Keratinocyte (primary cell): ENCODE results near the gene ATG10. TPM values are rescaled to one million over a fixed set of nuclear protein-coding genes. Genes with fewer than 3 reads are reported as not detected.

Experiments
- DNase-seq: peaks from one replicate; pipeline ENCODE4 v3.0.0-alpha.2; 2011; ENCODE audit warnings: low read depth, missing footprints, low spot score
- FAIRE-seq: peaks from 2 replicates; lab custom pipeline; 2011; peaks lifted over from hg19 to GRCh38; lab: Jason Lieb, UNC
- H2AFZ ChIP-seq: 2 replicates; pipeline ENCODE4 v1.6.0; 2012; ENCODE audit warnings: low read length, control low read depth, inconsistent platforms; ENCODE audit not compliant: control insufficient read depth
- H3K27ac ChIP-seq: 2 replicates; pipeline ENCODE4 v1.5.1; 2011; ENCODE audit warnings: low read length; ENCODE audit not compliant: control insufficient read depth, insufficient read depth
- H3K27me3 ChIP-seq: 3 replicates; pipeline ENCODE4 v1.6.0; 2011; ENCODE audit warnings: low read length; ENCODE audit not compliant: control insufficient read depth, insufficient read depth; ENCODE audit errors: extremely low read depth
- H3K36me3 ChIP-seq, 2 experiments: 2 replicates in 1 of 2; 3 replicates in 1 of 2; pipeline ENCODE4 v1.5.1; 2011; ENCODE audit warnings: low read length in 2 of 2, mild to moderate bottlenecking in 1 of 2; ENCODE audit not compliant: control insufficient read depth in 2 of 2, insufficient read depth in 2 of 2; ENCODE audit errors: extremely low read depth in 1 of 2
- H3K4me1 ChIP-seq: 3 replicates; pipeline ENCODE4 v1.5.1; 2011; ENCODE audit warnings: low read length; ENCODE audit not compliant: control insufficient read depth, insufficient read depth; ENCODE audit errors: extremely low read depth
- H3K4me2 ChIP-seq: 3 replicates; pipeline ENCODE4 v1.6.0; 2011; ENCODE audit warnings: low read depth, low read length; ENCODE audit not compliant: control insufficient read depth, insufficient read depth; ENCODE audit errors: extremely low read depth
- H3K4me3 ChIP-seq, 3 experiments: fragments of 200-600 bp in 1 of 3; sonication (generic) in 1 of 3; 2 replicates in 2 of 3; 3 replicates in 1 of 3; pipeline ENCODE4 v1.5.1; 2011 to 2016; ENCODE audit warnings: low read length in 3 of 3, mild to moderate bottlenecking in 3 of 3, control low read depth in 2 of 3, inconsistent platforms in 1 of 3, low read depth in 1 of 3, mixed read lengths in 1 of 3, mixed run types in 1 of 3, moderate library complexity in 1 of 3; ENCODE audit not compliant: control insufficient read depth in 2 of 3, insufficient read depth in 2 of 3; ENCODE audit errors: extremely low read depth in 1 of 3
- H3K79me2 ChIP-seq: 2 replicates; pipeline ENCODE4 v1.6.0; 2012; ENCODE audit warnings: low read length; ENCODE audit not compliant: control insufficient read depth, insufficient read depth
- H3K9ac ChIP-seq: 3 replicates; pipeline ENCODE4 v1.6.0; 2011; ENCODE audit warnings: low read length; ENCODE audit not compliant: control insufficient read depth, insufficient read depth; ENCODE audit errors: extremely low read depth
- H3K9me1 ChIP-seq: 3 replicates; pipeline ENCODE4 v1.6.0; 2011; ENCODE audit warnings: low read length; ENCODE audit not compliant: control insufficient read depth, insufficient read depth; ENCODE audit errors: extremely low read depth
- H3K9me3 ChIP-seq: 2 replicates; pipeline ENCODE4 v1.5.1; 2012; ENCODE audit warnings: low read depth, low read length; ENCODE audit not compliant: control insufficient read depth
- H4K20me1 ChIP-seq: 3 replicates; pipeline ENCODE4 v1.6.0; 2011; ENCODE audit warnings: low read length; ENCODE audit not compliant: control insufficient read depth, insufficient read depth; ENCODE audit errors: extremely low read depth
- EZH2 ChIP-seq: IDR thresholded peaks from one replicate; pipeline ENCODE4 v1.6.1; 2012; ENCODE audit warnings: inconsistent platforms, mild to moderate bottlenecking, low read length, moderate library complexity
- dilution Hi-C: fragments of 300-500 bp; cut with MboI; formaldehyde crosslinking; loops from one replicate; pipeline ENCODE4 v1.7.0; 2020; ENCODE audit warnings: low sequenced_read_pairs; ENCODE audit not compliant: extremely low pct_ligation_motif_present
- polyA plus RNA-seq, 5 experiments: library from polyadenylated mRNA; depleted of rRNA in 3 of 5; stranded (reverse) in 3 of 5; stranded (forward) in 1 of 5; unstranded in 1 of 5; fragments of >200 nt; gene quantifications; 1 replicate in 1 of 5; 2 replicates in 3 of 5; 3 replicates in 1 of 5; pipeline versions ENCODE4 v1.2.1 to v1.2.3, GENCODE V29; 2011 to 2012; ENCODE audit warnings: missing spikeins in 2 of 5, low read depth in 1 of 5, low replicate concordance in 1 of 5
- TF ChIP-seq, protein P1 (sequence below), 3 experiments: IDR thresholded peaks in 1 of 3; conservative IDR thresholded peaks in 1 of 3; optimal IDR thresholded peaks in 1 of 3; 2 replicates in 2 of 3; 3 replicates in 1 of 3; pipeline versions ENCODE3 to v1.5.1; 2011; ENCODE audit warnings: low read length in 3 of 3, mild to moderate bottlenecking in 3 of 3, moderate library complexity in 2 of 3, control low read depth in 1 of 3, inconsistent platforms in 1 of 3; ENCODE audit not compliant: insufficient read depth in 2 of 3; ENCODE audit errors: extremely low read depth in 1 of 3

Gene ATG10
- polyA plus RNA-seq, 1 donor (not counting 4 experiments of a cell fraction or from before 2014, with no cell fraction given), result 5.4 TPM

DNA sequence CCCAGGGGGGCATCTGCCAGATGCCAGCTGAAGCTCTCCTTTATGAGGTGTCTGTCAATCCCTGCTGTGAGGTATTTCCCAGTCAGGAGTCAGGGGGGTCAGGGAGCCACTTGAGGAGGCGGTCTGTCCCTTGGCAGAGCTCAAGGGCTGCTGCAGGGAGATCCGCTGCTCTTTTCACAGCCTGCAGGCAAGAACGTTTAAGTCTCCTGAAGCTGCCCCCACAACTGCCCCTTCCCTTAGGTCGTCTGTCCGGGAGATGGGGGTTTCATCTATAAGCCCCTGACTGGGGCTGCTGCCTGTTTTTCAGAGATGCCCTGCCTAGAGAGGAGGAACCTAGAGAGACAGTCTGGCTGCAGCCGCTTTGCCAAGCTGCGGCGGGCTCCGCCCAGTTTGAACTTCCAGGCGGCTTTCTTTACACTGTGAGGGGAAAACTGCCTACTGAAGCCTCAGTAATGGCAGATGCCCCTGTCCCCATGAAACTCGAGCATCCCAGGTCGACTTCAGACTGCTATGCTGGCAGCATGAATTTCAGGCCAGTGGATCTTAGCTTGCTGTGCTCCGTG lies 158.0 kb downstream of the ATG10 start:
- dilution Hi-C loops, result no loop called here
- TF ChIP-seq EZH2, result no peak
- TF ChIP-seq, protein P1, sequence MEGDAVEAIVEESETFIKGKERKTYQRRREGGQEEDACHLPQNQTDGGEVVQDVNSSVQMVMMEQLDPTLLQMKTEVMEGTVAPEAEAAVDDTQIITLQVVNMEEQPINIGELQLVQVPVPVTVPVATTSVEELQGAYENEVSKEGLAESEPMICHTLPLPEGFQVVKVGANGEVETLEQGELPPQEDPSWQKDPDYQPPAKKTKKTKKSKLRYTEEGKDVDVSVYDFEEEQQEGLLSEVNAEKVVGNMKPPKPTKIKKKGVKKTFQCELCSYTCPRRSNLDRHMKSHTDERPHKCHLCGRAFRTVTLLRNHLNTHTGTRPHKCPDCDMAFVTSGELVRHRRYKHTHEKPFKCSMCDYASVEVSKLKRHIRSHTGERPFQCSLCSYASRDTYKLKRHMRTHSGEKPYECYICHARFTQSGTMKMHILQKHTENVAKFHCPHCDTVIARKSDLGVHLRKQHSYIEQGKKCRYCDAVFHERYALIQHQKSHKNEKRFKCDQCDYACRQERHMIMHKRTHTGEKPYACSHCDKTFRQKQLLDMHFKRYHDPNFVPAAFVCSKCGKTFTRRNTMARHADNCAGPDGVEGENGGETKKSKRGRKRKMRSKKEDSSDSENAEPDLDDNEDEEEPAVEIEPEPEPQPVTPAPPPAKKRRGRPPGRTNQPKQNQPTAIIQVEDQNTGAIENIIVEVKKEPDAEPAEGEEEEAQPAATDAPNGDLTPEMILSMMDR (optimal IDR thresholded peaks at IDR 0.05 in 1 of 3, IDR thresholded peaks at IDR 0.05 in 1 of 3, conservative IDR thresholded peaks at IDR 0.05 in 1 of 3; ENCODE audit: extremely low read depth in 1 of 3, insufficient read depth in 2 of 3, low read length in 3 of 3), result no peak
- no peak for FAIRE-seq

DNA sequence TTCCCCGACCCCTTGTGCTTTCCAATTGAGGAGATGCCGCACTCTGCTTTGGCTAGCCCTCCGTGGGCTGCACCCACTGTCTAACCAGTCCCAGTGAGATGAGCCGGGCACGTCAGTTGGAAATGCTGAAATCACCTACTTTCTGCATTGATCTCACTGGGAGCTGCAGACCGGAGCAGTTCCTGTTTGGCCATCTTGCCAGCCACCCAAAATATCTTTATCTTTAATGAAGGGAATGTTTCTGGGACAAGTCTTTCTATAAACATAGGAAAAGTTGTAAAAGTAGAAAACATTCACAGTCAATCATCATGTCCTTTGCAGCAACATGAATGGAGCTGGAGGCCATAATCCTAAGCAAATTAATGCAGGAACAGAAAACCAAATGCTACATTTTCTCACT lies 158.8 kb downstream of the ATG10 start:
- Histone ChIP-seq H3K9ac (no peak overlapping the region), H3K36me3 (no peaks in the 10 kb centered on the region), H3K4me1 (no peaks in the 10 kb centered on the region), H3K4me2 (no peak overlapping the region), H3K79me2 (no peaks in the 10 kb centered on the region), H3K9me1 (no peaks in the 10 kb centered on the region), H3K27ac (no peak overlapping the region), H3K4me3 (no peak overlapping the region), H3K27me3 (no peaks in the 10 kb centered on the region), H4K20me1 (no peaks in the 10 kb centered on the region), H3K9me3 (no peaks in the 10 kb centered on the region), H2AFZ (no peak overlapping the region)
- TF ChIP-seq, protein P1 (optimal IDR thresholded peaks at IDR 0.05 in 1 of 3, IDR thresholded peaks at IDR 0.05 in 1 of 3, conservative IDR thresholded peaks at IDR 0.05 in 1 of 3; ENCODE audit: extremely low read depth in 1 of 3, insufficient read depth in 2 of 3, low read length in 3 of 3), result no peak
- no peak for TF ChIP-seq EZH2
- DNase-seq (no peak), FAIRE-seq (no peak)
- dilution Hi-C loops, result no loop called here

More for the DNA sequence above, 158.0 kb downstream of the ATG10 start:
- Histone ChIP-seq H3K4me1 (no peaks in the 10 kb centered on the region), H3K9me3 (no peaks in the 10 kb centered on the region), H3K79me2 (no peaks in the 10 kb centered on the region), H3K9me1 (no peaks in the 10 kb centered on the region), H3K4me2 (no peak overlapping the region), H3K36me3 (no peaks in the 10 kb centered on the region), H3K9ac (no peak overlapping the region), H2AFZ (no peak overlapping the region), H3K27ac (no peak overlapping the region), H3K4me3 (no peak overlapping the region), H3K27me3 (no peaks in the 10 kb centered on the region), H4K20me1 (no peaks in the 10 kb centered on the region)
- no peak for DNase-seq
